Posterior vena cava (tissue), 2 donors: ENCODE measurements around the gene DIPK1A. TPM values are rescaled to one million over a fixed set of nuclear protein-coding genes. Genes with fewer than 3 reads are reported as not detected.

Experiments used
- total RNA-seq, 2 donors: library from RNA; stranded (reverse); fragmentation: NEBNext Ultra II Directional; extraction: Animal tissue kit (Norgen Biotek cat#: 25700); gene quantifications; one replicate each; pipeline ENCODE4 v1.2.1, GENCODE V29; 2021
- donor health status: DM: yes; HTN: yes; CAD: no.
- donor health status: DM: yes; HTN: yes; CAD: no.

Gene DIPK1A
- total RNA-seq, 2 donors from 2014 or later, result 18.6 to 25.9 TPM

Other genes with a start within 250 kb of the DIPK1A start
- 10 to 100 TPM; 47.4 to 54.3 TPM for gene EVI5, start 176.4 kb downstream of the DIPK1A start, total RNA-seq
- gene RPL5, start 129.4 kb downstream of the DIPK1A start, total RNA-seq, result 100 to 1,000 TPM; 735 to 805 TPM
- 10 to 100 TPM; 13.9 to 17.2 TPM for gene MTF2, start 117.8 kb upstream of the DIPK1A start, total RNA-seq
- 10 to 100 TPM; 38.4 to 67.5 TPM for gene TMED5, start 219.0 kb upstream of the DIPK1A start, total RNA-seq
- 1 to 10 TPM; 5.6 to 7.2 TPM for gene CCDC18, start 219.3 kb upstream of the DIPK1A start, total RNA-seq